ENCODE data around the gene POU2F1. TPM values are rescaled to one million over a fixed set of nuclear protein-coding genes. Genes with fewer than 3 reads are reported as not detected.

Gene POU2F1
- total and polyA plus RNA-seq, 2 experiments from 2014 or later, result 9.2 to 21.9 TPM

- no peak for TF ChIP-seq CTCF (IDR thresholded peaks at IDR 0.05; ENCODE audit: low read depth, low read length)
- no peak for DNase-seq (ENCODE audit: low read depth in 1 of 2, low spot score in 1 of 2)
- H3K27me3 ChIP-seq, result no peaks in the 10 kb centered on the region
- no peaks in the 10 kb centered on the region for H3K36me3 ChIP-seq
- no peaks in the 10 kb centered on the region for H3K4me1 ChIP-seq (ENCODE audit: low read depth)
- H3K27ac ChIP-seq, result no peak overlapping the region
- no peaks in the 10 kb centered on the region for H3K9me3 ChIP-seq (ENCODE audit: low read depth)
- no peak overlapping the region for H3K4me3 ChIP-seq
Observed at GRCh38 chr1:167357305-167357704, 136.6 kb downstream of the POU2F1 start.

- no peak for TF ChIP-seq CTCF (IDR thresholded peaks at IDR 0.05; ENCODE audit: low read depth, low read length)
- DNase-seq (ENCODE audit: low read depth in 1 of 2, low spot score in 1 of 2), result no peak
- H3K4me1 ChIP-seq (ENCODE audit: low read depth), result no peaks in the 10 kb centered on the region
- no peaks in the 10 kb centered on the region for H3K36me3 ChIP-seq
- H3K4me3 ChIP-seq, result no peak overlapping the region
- H3K9me3 ChIP-seq (ENCODE audit: low read depth), result no peaks in the 10 kb centered on the region
- no peak overlapping the region for H3K27ac ChIP-seq
- H3K27me3 ChIP-seq, result no peaks in the 10 kb centered on the region
Observed at GRCh38 chr1:167359295-167359694, 138.6 kb downstream of the POU2F1 start.

GRCh38 chr1:167360120-167360519 is 139.4 kb downstream of the POU2F1 start:
- Histone ChIP-seq H3K36me3 (no peaks in the 10 kb centered on the region), H3K4me3 (no peak overlapping the region), H3K27ac (no peak overlapping the region), H3K9me3 (ENCODE audit: low read depth) (no peaks in the 10 kb centered on the region), H3K4me1 (ENCODE audit: low read depth) (no peaks in the 10 kb centered on the region), H3K27me3 (no peaks in the 10 kb centered on the region)
- no peak for DNase-seq (ENCODE audit: low read depth in 1 of 2, low spot score in 1 of 2)
- TF ChIP-seq CTCF (IDR thresholded peaks at IDR 0.05; ENCODE audit: low read depth, low read length), result no peak

GRCh38 chr1:167362638-167363037 is 142.0 kb downstream of the POU2F1 start:
- Histone ChIP-seq H3K4me1 (ENCODE audit: low read depth) (no peaks in the 10 kb centered on the region), H3K27ac (no peak overlapping the region), H3K9me3 (ENCODE audit: low read depth) (no peaks in the 10 kb centered on the region), H3K4me3 (no peak overlapping the region), H3K27me3 (no peaks in the 10 kb centered on the region), H3K36me3 (no peaks in the 10 kb centered on the region)
- no peak for DNase-seq (ENCODE audit: low read depth in 1 of 2, low spot score in 1 of 2)
- no peak for TF ChIP-seq CTCF (IDR thresholded peaks at IDR 0.05; ENCODE audit: low read depth, low read length)

GRCh38 chr1:167364826-167365225 is 144.1 kb downstream of the POU2F1 start:
- no peak for DNase-seq (ENCODE audit: low read depth in 1 of 2, low spot score in 1 of 2)
- Histone ChIP-seq H3K27ac (no peak overlapping the region), H3K27me3 (no peaks in the 10 kb centered on the region), H3K36me3 (no peaks in the 10 kb centered on the region), H3K4me1 (ENCODE audit: low read depth) (no peaks in the 10 kb centered on the region), H3K9me3 (ENCODE audit: low read depth) (no peaks in the 10 kb centered on the region), H3K4me3 (no peak overlapping the region)
- TF ChIP-seq CTCF (IDR thresholded peaks at IDR 0.05; ENCODE audit: low read depth, low read length), result no peak

GRCh38 chr1:167365360-167365759 is 144.7 kb downstream of the POU2F1 start:
- no peaks in the 10 kb centered on the region for H3K27me3 ChIP-seq
- H3K9me3 ChIP-seq (ENCODE audit: low read depth), result no peaks in the 10 kb centered on the region
- TF ChIP-seq CTCF (IDR thresholded peaks at IDR 0.05; ENCODE audit: low read depth, low read length), result no peak
- no peaks in the 10 kb centered on the region for H3K36me3 ChIP-seq
- H3K4me1 ChIP-seq (ENCODE audit: low read depth), result no peaks in the 10 kb centered on the region
- no peak for DNase-seq (ENCODE audit: low read depth in 1 of 2, low spot score in 1 of 2)
- no peak overlapping the region for H3K4me3 ChIP-seq
- H3K27ac ChIP-seq, result no peak overlapping the region

All from cardiac muscle cell (in vitro differentiated cells and primary cell).